ENCODE measurements around the gene CCSER1.
"Not testable (repeated sequence)": the region's sequence is repeated elsewhere in the genome, so short reads cannot be mapped to it uniquely, and the experiment has no call there.

CCSER1 gene

GRCh38 chr4:91064157-91064853 is 937.1 kb downstream of the CCSER1 start:
- no peak for DNase-seq (ENCODE audit: low read depth)

GRCh38 chr4:91065117-91065516 is 937.9 kb downstream of the CCSER1 start:
- no peak for DNase-seq (ENCODE audit: low read depth)

- no peak for DNase-seq (ENCODE audit: low read depth)
These were observed 943.5 kb downstream of the CCSER1 start for GRCh38 chr4:91070736-91071135.

GRCh38 chr4:91076147-91076546 is 949.0 kb downstream of the CCSER1 start:
- no peak for DNase-seq (ENCODE audit: low read depth)

- DNase-seq (ENCODE audit: low read depth) = no peak
These were observed 958.8 kb downstream of the CCSER1 start for GRCh38 chr4:91085961-91086360.

- DNase-seq (ENCODE audit: low read depth) = no peak
These were observed 960.5 kb downstream of the CCSER1 start for GRCh38 chr4:91087743-91088142.

- DNase-seq (ENCODE audit: low read depth) = no peak
These were observed 962.0 kb downstream of the CCSER1 start for GRCh38 chr4:91089178-91089577.

- no peak for DNase-seq (ENCODE audit: low read depth)
These were observed 965.3 kb downstream of the CCSER1 start for GRCh38 chr4:91092398-91092980.

GRCh38 chr4:91094220-91094619 is 967.0 kb downstream of the CCSER1 start:
- DNase-seq (ENCODE audit: low read depth) = not testable (repeated sequence)

GRCh38 chr4:91099666-91100065 is 972.5 kb downstream of the CCSER1 start:
- no peak for DNase-seq (ENCODE audit: low read depth)

GRCh38 chr4:91108751-91109150 is 981.6 kb downstream of the CCSER1 start:
- no peak for DNase-seq (ENCODE audit: low read depth)

- no peak for DNase-seq (ENCODE audit: low read depth)
These were observed 984.4 kb downstream of the CCSER1 start for GRCh38 chr4:91111556-91111955.

- DNase-seq (ENCODE audit: low read depth) = peak; percentile 9
These were observed 986.0 kb downstream of the CCSER1 start for GRCh38 chr4:91113130-91113706.

GRCh38 chr4:91114386-91114785 is 987.2 kb downstream of the CCSER1 start:
- no peak for DNase-seq (ENCODE audit: low read depth)

- DNase-seq (ENCODE audit: low read depth) = no peak
These were observed 989.7 kb downstream of the CCSER1 start for GRCh38 chr4:91116861-91117260.

GRCh38 chr4:91118597-91118996 is 991.4 kb downstream of the CCSER1 start:
- no peak for DNase-seq (ENCODE audit: low read depth)

- DNase-seq (ENCODE audit: low read depth) = no peak
These were observed 996.5 kb downstream of the CCSER1 start for GRCh38 chr4:91123742-91124141.

GRCh38 chr4:91127192-91127591 is 1000.0 kb downstream of the CCSER1 start:
- no peak for DNase-seq (ENCODE audit: low read depth)

- DNase-seq (ENCODE audit: low read depth) = no peak
These were observed 1000.6 kb downstream of the CCSER1 start for GRCh38 chr4:91127831-91128230.

- DNase-seq (ENCODE audit: low read depth) = no peak
These were observed 1001.3 kb downstream of the CCSER1 start for GRCh38 chr4:91128519-91128918.

GRCh38 chr4:91147067-91147466 is 1019.9 kb downstream of the CCSER1 start:
- DNase-seq (ENCODE audit: low read depth) = no peak

GRCh38 chr4:91154041-91154440 is 1026.8 kb downstream of the CCSER1 start:
- not testable (repeated sequence) for DNase-seq (ENCODE audit: low read depth)

- DNase-seq (ENCODE audit: low read depth) = not testable (repeated sequence)
These were observed 1040.9 kb downstream of the CCSER1 start for GRCh38 chr4:91167864-91168653.
